Transverse colon (tissue), 4 donors: Measurements from ENCODE around the gene AKT3.

Experiments
- CTCF ChIP-seq, 5 experiments: fragments of 200-600 bp in 3 of 5; fragments of 450-650 bp in 2 of 5; sonication (generic) in 3 of 5; IDR thresholded peaks; 1 replicate in 2 of 5; 2 replicates in 3 of 5; pipeline ENCODE4 v1.5.1; 2016 to 2017; ENCODE audit warnings: antibody characterized with exemption in 5 of 5, inconsistent platforms in 3 of 5, mild to moderate bottlenecking in 2 of 5, moderate library complexity in 1 of 5
- POLR2AphosphoS5 ChIP-seq, 3 donors: sonication (generic); formaldehyde crosslinking; IDR thresholded peaks; one replicate each; pipeline ENCODE4 v1.6.1; 2016; ENCODE audit warnings: antibody characterized with exemption in 3 of 3

- TF ChIP-seq CTCF (IDR thresholded peaks at IDR 0.05), result no peak
- no peak for TF ChIP-seq POLR2AphosphoS5 (IDR thresholded peaks at IDR 0.05)
Measured at GRCh38 chr1:243587823-243588560, 262.1 kb downstream of the AKT3 start.
